NCI-H526 (cell line): Measurements from ENCODE around the gene CLIC3.

Experiments
- DNase-seq, 2 experiments: peaks; one replicate each; lab custom pipeline; 2025; lab: John Stamatoyannopoulos, UW

Gene CLIC3

DNA sequence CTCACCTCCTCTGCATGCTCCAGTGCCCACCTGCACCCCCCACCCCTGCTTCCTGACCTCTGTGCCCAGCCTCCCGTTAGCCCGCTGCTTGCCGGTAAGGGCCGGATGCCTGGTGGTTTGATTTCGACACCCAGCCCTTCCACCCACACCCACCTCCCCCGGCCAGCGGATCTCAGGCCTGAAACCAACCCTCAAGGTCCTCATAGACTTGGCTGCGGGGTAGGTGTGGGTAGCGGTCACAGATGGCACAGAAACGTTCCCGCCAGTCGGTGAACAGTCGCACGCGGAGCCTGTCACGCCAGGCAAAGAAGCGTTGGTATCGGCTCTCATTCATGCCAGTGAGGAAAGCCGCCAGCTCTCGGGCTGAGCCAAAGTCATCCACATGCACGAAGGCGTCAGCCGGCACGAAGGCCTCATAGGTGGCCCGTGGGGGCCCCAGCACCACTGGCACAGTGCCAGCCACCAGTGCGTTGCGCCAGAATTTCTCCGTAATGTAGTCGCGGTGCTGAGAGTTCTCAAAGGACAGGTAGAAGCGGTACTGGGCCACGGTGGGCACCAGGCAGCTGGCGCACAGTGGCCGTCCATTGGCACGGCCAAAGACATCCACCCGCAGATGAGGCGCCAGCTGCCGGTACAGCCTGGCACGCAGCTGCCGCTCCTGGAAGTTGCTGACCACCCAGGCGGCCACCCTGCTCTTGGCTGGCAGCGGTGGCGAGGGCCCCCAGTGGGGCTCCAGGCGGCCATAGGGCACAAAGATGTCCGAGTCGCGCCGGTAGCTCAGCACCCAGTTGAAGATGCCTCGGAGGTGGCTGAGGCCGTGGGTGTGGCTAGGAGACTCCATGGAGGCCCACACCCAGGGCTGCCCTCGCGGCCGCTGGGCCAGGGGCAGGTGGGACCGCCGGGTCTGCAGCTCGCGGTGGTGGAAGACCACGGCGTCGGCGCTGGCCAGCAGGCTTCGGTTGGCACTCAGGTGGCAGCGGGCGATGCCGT, 34.5 kb upstream of the CLIC3 start:
- no peak for DNase-seq

GRCh38 chr9:137030006-137030405, 33.6 kb upstream of the CLIC3 start:
- no peak for DNase-seq

DNA sequence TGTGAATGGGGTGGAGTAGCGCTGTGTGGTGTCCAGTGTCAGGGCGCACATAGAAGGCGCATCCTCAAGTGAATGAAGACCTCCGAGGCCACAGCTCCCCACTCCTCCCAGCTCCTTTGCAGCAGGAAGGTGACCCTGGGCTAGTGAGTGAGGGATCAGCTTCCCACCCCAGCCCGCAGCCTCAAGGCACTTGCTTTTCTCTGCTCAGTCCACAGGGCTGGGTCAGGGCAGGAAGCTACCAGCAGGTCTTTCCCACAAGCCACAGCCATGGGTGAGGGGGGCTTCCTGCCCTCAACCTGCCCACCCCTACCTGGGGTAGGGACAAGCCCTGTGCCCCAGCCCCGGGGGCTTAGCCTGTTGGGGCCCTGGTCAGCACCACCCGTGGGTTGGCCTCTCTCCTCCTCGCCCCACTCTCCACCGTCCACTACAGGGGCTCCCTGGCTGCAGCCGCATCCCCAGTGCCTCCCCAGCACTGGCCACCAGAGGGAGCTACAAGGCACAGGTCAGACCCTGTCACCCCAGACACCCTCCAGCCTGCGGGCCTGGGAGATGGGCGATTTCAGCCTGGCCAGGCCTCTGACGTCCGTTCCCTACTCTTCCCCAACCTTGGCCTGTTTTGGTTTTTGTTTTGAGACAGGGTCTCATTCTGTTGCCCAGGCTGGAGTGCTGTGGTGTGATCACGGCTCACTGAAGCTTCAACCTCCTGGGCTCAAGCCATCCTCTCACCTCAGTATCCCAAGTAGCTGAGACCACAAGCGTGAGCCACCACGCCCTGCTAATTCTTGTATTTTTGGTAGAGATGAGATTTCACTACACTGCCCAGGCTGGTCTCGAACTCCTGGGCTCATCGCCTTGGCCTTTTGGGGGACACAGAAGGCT, 32.9 kb upstream of the CLIC3 start:
- peak in 1 of 2 experiments; percentile 63 for DNase-seq

DNA sequence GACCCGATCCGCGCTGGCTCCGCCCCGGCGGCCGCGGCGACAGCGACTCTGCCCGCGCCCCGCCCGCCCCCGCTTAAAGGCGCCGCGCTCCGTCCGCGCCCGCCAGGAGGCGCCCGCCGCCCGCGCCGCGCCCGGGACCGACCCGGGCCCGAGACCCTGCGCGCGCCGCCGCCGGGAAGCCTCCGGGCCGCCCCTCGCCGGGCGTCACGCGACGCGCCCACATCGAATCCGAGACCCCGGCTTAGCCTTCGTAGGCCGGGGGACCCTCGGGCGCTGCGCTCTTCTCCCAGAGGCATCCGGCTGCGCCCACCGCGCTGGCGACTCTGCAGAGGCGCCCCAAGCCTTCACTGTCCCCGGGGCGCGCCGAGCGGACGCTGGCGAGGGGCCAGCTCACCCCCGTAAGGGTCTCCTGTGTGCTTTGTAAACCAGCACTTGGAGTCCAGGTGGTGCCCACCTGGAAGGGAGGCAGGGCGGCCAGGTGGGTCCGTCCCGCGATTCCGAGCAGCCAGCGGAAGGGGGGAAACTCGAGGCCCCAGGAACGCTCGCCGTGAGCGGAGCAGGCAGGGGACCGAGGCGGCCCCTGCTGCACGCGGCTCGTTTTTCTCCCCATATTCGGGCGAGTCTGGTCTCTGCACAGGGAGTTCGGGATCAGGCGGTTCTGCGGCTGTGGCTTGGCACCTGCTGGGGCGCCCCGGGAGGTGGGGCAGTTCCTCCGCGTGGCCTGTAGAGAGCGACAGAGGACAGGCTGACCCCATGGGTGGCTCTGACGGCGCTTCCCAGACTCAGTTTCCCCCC, 32.1 kb upstream of the CLIC3 start:
- DNase-seq, result peak in 1 of 2 experiments; percentile 77

GRCh38 chr9:137027369-137028262, 31.2 kb upstream of the CLIC3 start, which contains the start of gene ABCA2:
Gene ABCA2, minus strand, starts transcription at chr9:137028237. Its CDS starts 97 bp downstream, at chr9:137028140.
- no peak for DNase-seq

DNA sequence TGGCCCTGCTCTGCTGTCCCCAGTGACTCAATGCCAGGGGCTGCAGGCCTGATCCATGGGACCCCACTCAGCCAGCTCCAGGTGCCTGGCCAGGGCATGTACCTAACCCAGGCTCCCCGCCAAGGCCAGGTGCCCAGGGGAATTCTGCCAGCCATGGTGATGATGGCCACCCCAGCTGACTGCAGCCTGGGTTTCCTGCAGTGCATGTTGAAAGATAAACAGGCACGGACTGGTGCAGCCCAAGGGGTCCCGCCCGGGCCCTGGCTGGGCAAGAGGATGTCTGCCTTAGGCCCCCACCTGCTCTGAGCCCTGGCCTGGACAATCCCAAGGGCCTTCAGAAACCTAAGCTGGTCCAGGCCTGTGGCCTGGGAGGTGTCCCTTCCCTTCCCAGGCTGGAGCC, 30.5 kb upstream of the CLIC3 start:
- DNase-seq, result no peak

DNA sequence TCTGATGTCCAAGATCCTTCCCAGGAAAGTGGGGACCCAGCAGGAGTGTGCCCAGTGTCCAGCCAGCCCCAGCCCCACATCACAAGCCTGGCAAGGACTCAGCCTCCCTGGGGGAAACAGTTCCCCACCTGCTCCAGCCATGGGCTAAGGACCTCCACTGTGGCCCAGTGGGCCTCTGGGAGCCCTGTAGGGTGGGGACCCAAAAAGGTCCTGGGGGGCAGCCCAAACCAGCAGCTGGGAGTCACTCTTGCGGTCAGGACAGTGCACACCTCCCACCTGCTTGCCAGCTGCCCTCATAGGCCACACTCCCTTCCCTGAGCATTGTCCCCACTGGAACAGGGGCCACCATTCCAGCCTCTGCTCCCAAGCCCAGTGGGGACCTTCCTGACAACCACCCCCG, 30.0 kb upstream of the CLIC3 start:
- DNase-seq, result no peak

DNA sequence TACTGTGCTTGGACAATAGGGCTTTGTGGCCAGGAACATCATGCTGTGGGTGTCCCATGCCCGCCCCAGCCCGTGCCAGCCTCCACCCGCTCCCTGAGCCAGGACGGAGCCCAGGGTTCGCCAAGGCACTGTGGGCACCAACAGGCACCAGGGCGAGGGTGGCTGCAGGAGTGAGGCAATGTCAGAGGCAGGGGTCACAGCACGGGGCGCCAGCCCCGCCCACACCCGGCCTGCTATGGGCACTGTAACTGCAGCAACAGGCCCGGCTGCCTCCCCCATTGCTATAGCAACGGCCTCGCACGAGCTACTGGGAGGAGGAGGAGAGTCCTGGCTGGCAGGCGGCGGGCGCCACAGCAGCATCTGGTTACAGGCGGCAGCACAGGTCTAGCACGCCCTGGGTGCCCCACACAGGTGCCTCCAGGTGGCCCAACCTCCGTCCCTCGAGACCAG, 29.2 kb upstream of the CLIC3 start:
- DNase-seq, result peak; percentile 72 to 93

DNA sequence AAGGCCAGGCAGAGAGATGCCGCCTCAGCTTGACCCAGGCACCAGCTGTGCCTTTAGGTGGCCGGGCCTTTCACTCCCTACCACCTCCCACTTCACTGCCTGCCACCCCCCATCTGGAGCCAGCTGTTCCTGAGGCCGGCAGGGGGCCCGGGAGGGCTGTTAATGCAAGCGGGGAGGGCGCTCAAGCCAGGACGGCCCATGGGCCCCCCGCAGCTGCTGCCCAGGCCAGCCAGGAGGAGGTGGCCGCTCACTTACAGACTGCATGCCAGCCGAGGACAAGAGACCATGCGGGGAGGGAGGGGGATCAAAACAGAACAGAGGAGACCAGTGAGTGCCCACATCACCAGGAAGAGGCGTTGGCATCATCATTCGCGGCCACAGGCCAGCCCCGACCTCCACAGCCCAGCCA, 27.2 kb upstream of the CLIC3 start:
- no peak for DNase-seq

DNA sequence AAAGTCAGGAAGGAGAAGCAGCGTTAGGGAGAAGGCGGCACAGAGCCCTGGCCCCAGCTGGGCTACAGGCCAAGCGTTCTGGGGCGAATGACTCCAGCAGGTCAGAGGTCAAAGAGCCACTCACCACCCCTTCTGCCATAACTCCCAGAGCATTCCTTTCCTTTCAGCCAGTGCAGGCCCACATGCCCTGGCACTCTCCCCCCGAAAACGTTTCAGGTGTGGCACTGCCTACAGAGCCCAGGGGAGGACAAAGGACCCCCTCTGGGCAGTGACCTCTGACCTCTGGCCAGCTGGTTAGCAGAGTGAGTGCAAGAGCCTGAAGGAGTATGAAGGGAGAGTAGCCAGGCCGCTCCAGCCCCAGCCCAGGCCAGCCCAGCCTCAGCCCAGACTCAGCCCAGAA, 26.8 kb upstream of the CLIC3 start:
- DNase-seq, result no peak

GRCh38 chr9:137022662-137023008, 26.3 kb upstream of the CLIC3 start:
- no peak for DNase-seq

DNA sequence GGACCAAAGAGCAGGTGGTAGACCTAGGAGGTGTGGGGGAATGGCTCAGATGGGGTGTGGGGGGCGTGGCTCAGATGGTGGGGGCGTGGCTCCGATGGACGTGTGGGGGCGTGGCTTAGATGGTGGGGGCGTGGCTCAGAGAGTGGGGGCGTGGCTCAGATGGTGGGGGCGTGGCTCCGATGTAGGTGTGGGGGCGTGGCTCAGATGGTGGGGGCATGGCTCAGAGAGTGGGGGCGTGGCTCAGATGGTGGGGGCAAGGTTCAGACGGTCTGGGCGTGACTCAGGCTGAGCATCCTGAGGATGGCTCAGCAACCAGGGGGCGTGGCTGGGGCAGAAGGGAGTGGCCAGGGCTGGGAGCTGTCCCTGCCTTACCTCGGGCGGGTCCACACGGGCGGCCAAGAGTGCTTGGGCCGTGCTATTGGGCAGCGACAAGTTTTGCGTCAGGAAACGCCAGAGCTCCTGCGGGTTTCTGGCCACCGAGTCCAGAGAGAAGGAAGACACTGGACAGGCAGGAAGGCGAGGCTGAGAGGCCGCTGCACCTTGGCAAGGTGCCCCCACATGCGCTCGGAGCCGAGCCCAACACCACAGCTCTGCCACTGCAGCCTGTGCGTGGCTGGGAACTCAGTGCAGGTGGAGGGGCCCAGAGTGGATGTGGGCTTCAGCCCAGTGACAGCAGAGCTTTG, 25.8 kb upstream of the CLIC3 start:
- peak in 1 of 2 experiments; percentile 86 for DNase-seq

DNA sequence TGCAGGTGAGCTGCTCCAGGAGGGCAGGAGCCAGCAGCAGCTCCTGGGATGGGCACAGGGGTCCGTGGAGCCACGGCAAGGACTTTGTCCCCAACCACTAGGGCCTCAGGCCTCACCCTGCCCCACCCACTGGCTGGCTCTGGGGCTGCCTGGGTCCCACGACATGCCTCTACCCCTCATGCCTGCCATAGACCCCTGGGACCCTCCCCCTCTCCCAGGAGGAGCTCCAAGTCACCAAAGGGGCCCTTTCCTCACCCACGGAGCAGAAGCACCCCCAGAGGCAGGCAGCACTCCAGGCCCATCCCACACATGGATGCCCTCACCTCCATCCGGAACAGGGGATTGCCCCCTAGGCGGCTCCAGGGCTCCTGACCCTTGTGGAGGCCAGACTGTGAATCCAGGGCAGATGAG, 25.2 kb upstream of the CLIC3 start:
- DNase-seq, result no peak

DNA sequence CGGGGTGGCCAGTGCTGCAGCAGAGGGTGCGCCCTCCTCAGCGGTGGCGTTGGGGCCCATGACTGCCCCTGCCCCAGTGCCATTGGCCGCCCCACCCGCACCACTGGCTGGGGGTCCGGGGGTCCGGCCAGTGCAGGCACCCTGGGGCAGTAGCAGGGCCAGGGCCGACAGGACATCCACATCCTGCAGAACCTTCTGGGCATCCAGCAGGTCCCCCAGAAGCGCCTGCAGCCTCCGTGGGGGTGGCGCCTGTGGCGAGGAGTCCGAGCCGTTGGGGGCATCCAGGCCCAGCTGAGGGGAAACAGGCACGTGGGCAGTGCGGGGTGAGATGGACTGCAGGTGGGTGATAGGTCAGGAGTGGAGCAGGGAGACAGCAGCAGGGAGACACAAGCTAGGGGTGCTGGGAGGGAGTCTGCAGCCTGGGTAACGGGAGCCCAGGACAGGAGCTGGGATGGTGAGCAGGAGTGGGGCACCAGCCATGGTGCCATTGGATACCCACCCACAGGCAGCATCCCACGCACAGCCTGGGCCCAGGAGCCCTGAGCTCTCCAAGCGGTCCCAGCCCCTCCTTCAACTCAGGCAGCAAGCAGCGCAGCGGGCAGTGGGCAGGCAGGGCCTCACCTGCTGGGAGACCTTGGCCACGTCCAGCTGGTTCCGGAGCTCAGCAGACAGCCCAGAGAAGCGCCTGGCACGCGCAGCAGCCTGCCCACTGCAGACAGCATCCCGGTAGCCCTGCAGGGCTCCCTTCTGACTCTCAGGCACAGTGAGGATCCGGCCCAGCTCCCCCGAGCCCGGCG, 24.6 kb upstream of the CLIC3 start:
- no peak for DNase-seq

DNA sequence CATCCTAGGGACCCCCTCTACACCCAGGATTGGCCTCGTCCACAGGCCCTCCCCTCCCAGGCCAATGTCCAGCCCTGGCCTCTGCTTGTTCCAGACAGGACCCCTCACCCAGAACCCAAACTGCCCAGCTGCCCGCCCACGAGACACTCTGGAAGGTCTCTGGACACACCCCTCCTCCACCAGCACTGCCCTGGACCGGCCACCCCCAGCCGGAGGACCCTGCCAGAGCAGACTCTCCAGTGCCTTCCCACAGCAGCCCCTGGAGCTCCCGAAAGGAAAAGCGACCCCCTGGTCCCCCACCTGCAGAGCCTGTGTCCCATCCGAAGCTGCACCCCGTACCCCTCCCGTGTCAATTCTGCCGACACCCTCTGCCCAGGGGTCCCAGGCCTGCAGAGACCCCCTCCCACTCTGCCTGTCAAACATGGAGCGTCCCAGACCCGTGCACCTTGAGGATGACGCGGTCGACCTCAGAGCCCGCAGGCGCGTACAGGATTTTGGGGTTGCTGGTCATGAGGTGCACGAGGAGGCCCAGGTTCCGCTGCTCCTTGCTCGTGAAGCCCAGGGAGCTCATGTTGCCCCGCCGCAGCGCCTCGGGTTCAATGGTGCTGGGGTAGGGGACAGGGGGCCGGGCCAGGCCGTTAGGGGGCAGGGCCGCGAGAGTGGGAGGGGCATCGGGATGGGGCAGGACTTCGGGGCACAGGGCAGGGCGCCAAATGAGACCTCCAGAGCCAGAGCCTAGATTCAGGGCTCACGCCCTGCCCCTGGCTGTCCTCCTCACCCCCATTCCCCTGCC, 23.7 kb upstream of the CLIC3 start:
- DNase-seq, result no peak

DNA sequence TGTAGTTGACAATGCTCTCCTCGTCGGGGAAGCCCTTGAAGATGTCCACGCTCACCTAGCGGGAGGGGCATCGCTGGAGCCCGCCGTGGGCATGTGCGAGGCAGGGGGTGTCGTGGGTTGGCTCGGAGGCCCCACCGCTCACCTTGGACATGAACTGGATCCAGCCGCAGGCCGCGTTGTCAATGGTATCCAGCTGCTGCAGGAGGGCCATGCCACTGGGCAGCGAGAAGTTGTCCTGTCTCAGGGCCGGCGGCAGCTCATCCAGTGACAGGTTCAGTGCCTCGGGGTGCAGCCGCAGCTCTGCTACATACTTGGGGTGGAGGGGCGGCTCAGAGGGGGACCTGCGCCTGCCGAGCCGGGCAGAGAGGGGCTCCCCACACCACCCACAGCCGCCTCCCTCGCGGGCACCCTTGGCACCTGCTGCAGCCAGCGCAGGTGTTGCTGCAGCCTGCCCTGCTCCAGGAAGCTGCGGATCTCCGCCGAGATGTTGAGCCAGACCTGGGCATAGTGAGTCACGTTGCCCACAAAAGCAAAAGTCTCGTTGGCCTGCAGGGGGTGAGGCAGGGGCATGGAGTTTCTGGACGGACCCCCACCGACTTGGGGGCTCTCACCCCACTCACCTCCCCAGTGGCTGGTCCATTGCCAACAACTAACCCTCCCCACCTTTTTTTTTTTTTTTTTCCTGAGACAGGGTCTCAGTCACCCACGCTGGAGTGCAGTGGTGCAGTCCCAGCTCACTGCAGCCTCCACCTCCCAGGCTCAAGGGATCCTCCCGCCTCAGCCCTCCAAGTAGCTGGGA, 22.6 kb upstream of the CLIC3 start:
- no peak for DNase-seq

DNA sequence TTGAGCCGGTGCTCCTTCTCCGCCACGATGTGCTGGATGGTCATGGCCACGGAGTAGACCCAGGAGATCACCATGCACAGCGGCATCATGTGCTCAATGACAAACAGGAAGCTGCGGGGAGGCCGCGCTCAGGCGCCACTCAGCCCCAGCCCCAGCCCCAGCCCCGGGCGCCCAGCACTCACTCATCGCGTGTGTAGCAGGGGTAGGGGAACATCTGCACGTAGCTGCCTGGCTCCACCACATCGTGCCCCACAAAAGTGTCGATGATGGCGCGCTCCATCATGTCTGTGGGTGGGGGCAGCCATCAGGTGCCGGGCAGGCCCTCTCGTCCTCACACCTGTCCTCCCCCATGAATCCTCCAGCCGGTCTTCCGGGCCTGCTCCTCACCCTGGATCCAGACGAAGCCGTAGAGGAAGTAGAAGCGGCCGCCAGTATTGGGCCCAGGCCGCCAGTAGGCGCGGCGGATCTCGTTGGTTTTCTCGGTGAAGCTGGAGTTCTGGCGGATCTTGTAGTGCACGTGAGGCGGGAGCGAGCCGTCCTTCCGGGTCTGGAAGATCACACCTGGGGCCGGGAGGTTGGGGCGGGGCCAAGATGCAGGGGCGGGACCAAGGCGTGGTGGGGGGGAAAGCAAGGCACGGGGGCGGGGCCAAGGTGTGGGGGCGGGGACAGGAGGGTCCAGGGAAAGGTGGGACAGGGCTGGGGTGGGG, 21.6 kb upstream of the CLIC3 start:
- no peak for DNase-seq
